NAMALWA (cell line): ENCODE results near the gene CD6.
"Not testable (repeated sequence)": the region's sequence is repeated elsewhere in the genome, so short reads cannot be mapped to it uniquely, and the experiment has no call there.

Source experiments
- DNase-seq: peaks from one replicate; pipeline ENCODE4 v3.0.0-alpha.2; 2015; ENCODE audit warnings: low spot score

CD6 gene

GRCh38 chr11:61054513-61054912 is 83.0 kb downstream of the CD6 start:
- no peak for DNase-seq

- DNase-seq = no peak
Observed at GRCh38 chr11:61054927-61055562, 83.6 kb downstream of the CD6 start.

- DNase-seq = no peak
Observed at GRCh38 chr11:61055776-61056175, 84.3 kb downstream of the CD6 start.

GRCh38 chr11:61056571-61056970 is 85.1 kb downstream of the CD6 start:
- no peak for DNase-seq

- no peak for DNase-seq
Observed at GRCh38 chr11:61056981-61057380, 85.5 kb downstream of the CD6 start.

GRCh38 chr11:61057615-61058014 is 86.1 kb downstream of the CD6 start:
- DNase-seq = no peak

GRCh38 chr11:61058583-61059259 is 87.2 kb downstream of the CD6 start:
- DNase-seq = no peak

- no peak for DNase-seq
Observed at GRCh38 chr11:61059260-61059752, 87.8 kb downstream of the CD6 start.

- peak; percentile 71 for DNase-seq
Observed at GRCh38 chr11:61061081-61061826, 89.8 kb downstream of the CD6 start.

- no peak for DNase-seq
Observed at GRCh38 chr11:61062181-61062930, 90.9 kb downstream of the CD6 start.

- not testable (repeated sequence) for DNase-seq
Observed at GRCh38 chr11:61065236-61065635, 93.8 kb downstream of the CD6 start.

- no peak for DNase-seq
Observed at GRCh38 chr11:61065955-61066638, 94.6 kb downstream of the CD6 start.

GRCh38 chr11:61066645-61067044 is 95.2 kb downstream of the CD6 start:
- no peak for DNase-seq

- DNase-seq = no peak
Observed at GRCh38 chr11:61067782-61068446, 96.4 kb downstream of the CD6 start.

- no peak for DNase-seq
Observed at GRCh38 chr11:61068581-61068980, 97.1 kb downstream of the CD6 start.

- DNase-seq = no peak
Observed at GRCh38 chr11:61069427-61069826, 97.9 kb downstream of the CD6 start.
